BLaER1 treated with 17β-estradiol and CSF1 and Interleukin-3, amounts not matched to agents 10 nM and 100 nM (cell line): Measurements from ENCODE around the gene UPF1.

Source experiments
- H3K27ac ChIP-seq, 11 experiments: shearing (Covaris generic); formaldehyde crosslinking; 2 replicates each; pipeline ENCODE4 v1.8.1; 2022
- H3K27me3 ChIP-seq, 11 experiments: shearing (Covaris generic); formaldehyde crosslinking; 2 replicates each; pipeline ENCODE4 v1.8.1; 2022
- H3K36me3 ChIP-seq, 11 experiments: shearing (Covaris generic); formaldehyde crosslinking; 2 replicates each; pipeline ENCODE4 v1.8.1; 2022
- H3K4me1 ChIP-seq, 10 experiments: shearing (Covaris generic); formaldehyde crosslinking; 2 replicates each; pipeline ENCODE4 v1.8.1; 2022
- H3K4me2 ChIP-seq, 11 experiments: shearing (Covaris generic); formaldehyde crosslinking; 2 replicates each; pipeline ENCODE4 v1.8.1; 2022
- H3K4me3 ChIP-seq, 10 experiments: shearing (Covaris generic); formaldehyde crosslinking; 2 replicates each; pipeline ENCODE4 v1.8.1; 2022
- H3K9ac ChIP-seq, 11 experiments: shearing (Covaris generic); formaldehyde crosslinking; 2 replicates each; pipeline ENCODE4 v1.8.1; 2022
- H3K9me3 ChIP-seq, 11 experiments: shearing (Covaris generic); formaldehyde crosslinking; replicated peaks in 1 of 11; 2 replicates each; pipeline ENCODE4 v1.8.1; 2022
- H4K20me1 ChIP-seq, 11 experiments: shearing (Covaris generic); formaldehyde crosslinking; 2 replicates each; pipeline ENCODE4 v1.8.1; 2022
- Cebpa-rat ChIP-seq, 11 experiments: shearing (Covaris generic); IDR thresholded peaks; 2 replicates each; pipeline ENCODE4 v1.8.1; 2022

UPF1 gene

GRCh38 chr19:18870531-18871172 is 38.9 kb downstream of the UPF1 start:
- Histone ChIP-seq H3K9ac (peak overlapping the region in 6 of 11 experiments; percentile 8 to 73 (median 64); a peak in 6 of 22 replicates), H3K4me2 (peak overlapping the region; percentile 78 to 97 (median 94))

DNA sequence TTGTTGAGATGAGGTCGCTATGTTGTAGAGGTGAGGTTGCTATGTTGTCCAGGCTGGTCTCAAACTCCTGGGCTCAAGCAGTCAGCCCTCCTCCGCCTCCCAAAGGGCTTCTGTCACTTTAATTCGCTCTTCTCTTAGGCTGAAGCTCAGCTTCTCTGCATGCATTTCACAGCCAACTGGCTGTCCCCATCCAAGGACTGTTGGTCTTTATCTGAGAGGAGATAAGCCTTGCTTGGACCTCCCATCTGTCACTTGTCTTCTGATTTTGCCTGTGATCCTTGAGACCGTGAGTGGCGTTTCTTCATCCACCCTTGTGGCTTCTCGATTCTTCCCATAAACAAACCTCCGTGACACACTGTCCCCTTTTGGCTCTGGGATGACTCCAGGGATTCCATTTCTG is 39.8 kb downstream of the UPF1 start:
- Histone ChIP-seq H3K27me3 (peaks cover 0 to 6% (median 0%) of the 10 kb centered on the region in 11 experiments; a peak in 1 of 22 replicates), H3K36me3 (peaks cover 22 to 32% (median 25%) of the 10 kb centered on the region in 11 experiments)

More at GRCh38 chr19:18870531-18871172, 38.9 kb downstream of the UPF1 start:
- Histone ChIP-seq H3K9me3 (peaks cover 0 to 13% (median 9%) of the 10 kb centered on the region in 11 experiments; a peak in 10 of 22 replicates), H3K27me3 (peaks cover 0 to 6% (median 0%) of the 10 kb centered on the region in 11 experiments; a peak in 1 of 22 replicates), H3K27ac (peak overlapping the region in 4 of 11 experiments; percentile 19 to 36 (median 29); a peak in 5 of 22 replicates), H3K36me3 (peaks cover 31 to 39% (median 33%) of the 10 kb centered on the region in 11 experiments), H3K4me1 (peaks cover 14 to 36% (median 29%) of the 10 kb centered on the region in 10 experiments), H4K20me1 (peaks cover 40 to 63% (median 53%) of the 10 kb centered on the region in 11 experiments; a peak in 21 of 22 replicates), H3K4me3 (peak overlapping the region in 1 of 10 experiments; percentile 45; a peak in 1 of 20 replicates)
- no peak for TF ChIP-seq Cebpa-rat (IDR thresholded peaks at IDR 0.05)

DNA sequence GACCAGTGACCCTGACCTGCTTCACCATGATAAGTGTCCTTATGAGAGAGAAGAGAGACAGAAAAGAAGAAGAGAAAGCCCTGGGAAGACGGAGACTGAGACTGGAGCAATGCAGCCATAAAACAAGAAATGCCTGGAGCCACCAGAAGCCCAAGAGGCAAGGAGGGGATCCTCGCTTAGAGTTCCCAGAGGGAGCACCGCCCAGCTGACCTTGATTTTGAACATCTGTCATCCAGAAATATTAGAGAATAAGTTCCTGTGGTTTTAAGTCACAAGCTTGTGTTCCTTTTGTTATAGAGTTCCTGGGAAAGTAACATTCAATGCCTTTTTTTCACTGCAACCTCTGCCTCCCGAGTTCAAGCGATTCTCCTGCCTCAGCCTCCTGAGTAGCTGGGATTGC is 44.0 kb downstream of the UPF1 start:
- TF ChIP-seq Cebpa-rat (IDR thresholded peaks at IDR 0.05) = no peak
- H3K4me1 ChIP-seq = peaks cover 3 to 21% (median 16%) of the 10 kb centered on the region in 10 experiments; a peak in 19 of 20 replicates
- H3K9me3 ChIP-seq = peaks cover 9 to 31% (median 28%) of the 10 kb centered on the region in 11 experiments
- H3K4me3 ChIP-seq = no peak overlapping the region
- no peaks in the 10 kb centered on the region for H3K27me3 ChIP-seq
- peaks cover 0 to 12% (median 0%) of the 10 kb centered on the region in 11 experiments; a peak in 6 of 22 replicates for H3K36me3 ChIP-seq
- H3K4me2 ChIP-seq = no peak overlapping the region
- H3K9ac ChIP-seq = no peak overlapping the region
- H4K20me1 ChIP-seq = peaks cover 0 to 16% (median 11%) of the 10 kb centered on the region in 11 experiments; a peak in 8 of 22 replicates
- no peak overlapping the region for H3K27ac ChIP-seq

More for the DNA sequence above, 39.8 kb downstream of the UPF1 start:
- no peak for TF ChIP-seq Cebpa-rat (IDR thresholded peaks at IDR 0.05)
- Histone ChIP-seq H3K4me1 (peaks cover 14 to 34% (median 28%) of the 10 kb centered on the region in 10 experiments), H3K4me2 (peak overlapping the region in 8 of 11 experiments; percentile 10 to 97 (median 94); a peak in 13 of 22 replicates), H3K9ac (no peak overlapping the region), H3K4me3 (no peak overlapping the region), H4K20me1 (peaks cover 31 to 54% (median 44%) of the 10 kb centered on the region in 11 experiments; a peak in 21 of 22 replicates), H3K27ac (no peak overlapping the region), H3K9me3 (peaks cover under 1 to 22% (median 18%) of the 10 kb centered on the region in 11 experiments; a peak in 21 of 22 replicates)

DNA sequence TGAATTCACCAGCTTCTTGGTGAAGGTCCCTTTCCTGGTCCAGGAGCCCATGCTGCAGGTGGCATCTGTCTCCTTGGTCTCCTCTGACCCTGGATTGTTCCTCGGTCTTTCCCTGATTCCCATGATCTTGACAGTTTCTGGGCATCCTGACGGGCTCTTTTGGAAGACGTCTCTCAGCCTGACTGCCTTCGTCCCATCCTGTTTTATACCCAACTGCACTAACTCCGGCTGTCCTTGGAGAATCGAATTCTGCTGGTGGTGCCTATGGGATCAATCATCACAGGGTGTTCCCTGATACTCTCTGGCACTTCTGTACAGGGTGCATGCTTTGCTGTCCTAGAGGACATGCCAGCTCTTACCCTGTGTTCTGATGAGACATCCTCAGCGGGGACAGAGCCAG is 45.1 kb downstream of the UPF1 start:
- H3K4me2 ChIP-seq = no peak overlapping the region
- peaks cover 0 to 5% (median 0%) of the 10 kb centered on the region in 11 experiments; a peak in 5 of 22 replicates for H4K20me1 ChIP-seq
- TF ChIP-seq Cebpa-rat (IDR thresholded peaks at IDR 0.05) = no peak
- peaks cover 0 to 12% (median 0%) of the 10 kb centered on the region in 11 experiments; a peak in 6 of 22 replicates for H3K36me3 ChIP-seq
- no peak overlapping the region for H3K27ac ChIP-seq
- no peak overlapping the region for H3K9ac ChIP-seq
- H3K4me1 ChIP-seq = peaks cover 0 to 9% (median 5%) of the 10 kb centered on the region in 10 experiments; a peak in 11 of 20 replicates
- no peak overlapping the region for H3K4me3 ChIP-seq
- H3K27me3 ChIP-seq = no peaks in the 10 kb centered on the region
- H3K9me3 ChIP-seq = peaks cover 9 to 31% (median 28%) of the 10 kb centered on the region in 11 experiments

- H3K4me1 ChIP-seq = peaks cover 0 to 6% (median 0%) of the 10 kb centered on the region in 10 experiments; a peak in 1 of 20 replicates
- H3K36me3 ChIP-seq = peaks cover 0 to 12% (median 0%) of the 10 kb centered on the region in 11 experiments; a peak in 6 of 22 replicates
- no peak overlapping the region for H3K4me2 ChIP-seq
- peaks cover 9 to 31% (median 28%) of the 10 kb centered on the region in 11 experiments for H3K9me3 ChIP-seq
- TF ChIP-seq Cebpa-rat (IDR thresholded peaks at IDR 0.05) = no peak
- H3K27ac ChIP-seq = no peak overlapping the region
- H4K20me1 ChIP-seq = no peaks in the 10 kb centered on the region; a peak in 1 of 22 replicates
- no peak overlapping the region for H3K4me3 ChIP-seq
- H3K9ac ChIP-seq = no peak overlapping the region
- H3K27me3 ChIP-seq = no peaks in the 10 kb centered on the region
Measured at GRCh38 chr19:18878058-18878797, 46.5 kb downstream of the UPF1 start.

- Histone ChIP-seq H3K9ac (no peak overlapping the region), H3K4me2 (no peak overlapping the region), H3K36me3 (peaks cover 0 to 12% (median 0%) of the 10 kb centered on the region in 11 experiments; a peak in 6 of 22 replicates), H3K4me1 (peaks cover 0 to 6% (median 0%) of the 10 kb centered on the region in 10 experiments; a peak in 1 of 20 replicates), H3K4me3 (no peak overlapping the region), H3K9me3 (peaks cover 9 to 31% (median 28%) of the 10 kb centered on the region in 11 experiments), H3K27me3 (no peaks in the 10 kb centered on the region), H3K27ac (no peak overlapping the region), H4K20me1 (no peaks in the 10 kb centered on the region; a peak in 1 of 22 replicates)
- no peak for TF ChIP-seq Cebpa-rat (IDR thresholded peaks at IDR 0.05)
Measured at GRCh38 chr19:18878858-18879578, 47.3 kb downstream of the UPF1 start.

DNA sequence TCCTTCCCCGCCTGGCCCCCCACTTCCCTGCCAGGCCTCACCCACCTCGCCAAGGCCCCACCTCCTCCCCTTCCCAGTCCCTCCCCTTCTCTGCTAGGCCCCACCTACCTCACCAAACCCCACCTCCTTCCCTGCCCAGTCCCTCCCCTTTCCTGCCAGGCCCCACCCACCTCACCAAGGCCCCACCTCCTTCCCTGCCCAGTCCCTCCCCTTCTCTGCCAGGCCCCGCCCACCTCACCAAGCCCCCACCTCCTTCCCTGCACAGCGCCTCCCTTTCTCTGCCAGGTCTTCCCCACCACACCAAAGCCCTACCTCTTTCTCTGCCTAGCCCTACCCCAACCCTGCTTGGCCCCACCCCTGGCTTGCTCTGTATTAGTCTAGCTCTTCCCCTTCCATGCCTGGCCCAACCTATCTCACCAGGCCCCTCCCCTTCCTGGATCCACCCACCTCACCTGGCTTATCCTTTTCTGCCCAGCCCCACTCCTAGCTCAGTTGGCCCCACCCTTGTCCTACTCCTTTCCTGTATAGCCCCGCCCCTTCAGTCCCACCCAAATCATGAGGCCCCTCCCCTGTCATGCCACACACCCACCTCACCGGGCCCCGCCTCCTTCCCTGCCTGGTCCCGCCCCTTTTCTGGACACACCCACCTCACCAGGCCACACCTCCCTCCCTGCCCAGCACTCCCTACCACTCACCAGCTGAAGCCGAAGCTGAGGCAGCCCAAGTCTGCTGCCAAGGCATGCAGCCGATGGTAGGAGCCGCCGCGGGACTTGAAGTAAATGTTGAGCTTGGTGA is 48.0 kb downstream of the UPF1 start:
- no peak overlapping the region for H3K4me2 ChIP-seq
- no peak overlapping the region for H3K4me3 ChIP-seq
- no peaks in the 10 kb centered on the region for H4K20me1 ChIP-seq
- H3K27ac ChIP-seq = no peak overlapping the region
- H3K4me1 ChIP-seq = peaks cover 0 to 6% (median 0%) of the 10 kb centered on the region in 10 experiments; a peak in 1 of 20 replicates
- H3K9ac ChIP-seq = no peak overlapping the region
- peaks cover 9 to 28% (median 24%) of the 10 kb centered on the region in 11 experiments for H3K9me3 ChIP-seq
- H3K27me3 ChIP-seq = no peaks in the 10 kb centered on the region
- peaks cover 0 to 12% (median 0%) of the 10 kb centered on the region in 11 experiments; a peak in 5 of 22 replicates for H3K36me3 ChIP-seq
- TF ChIP-seq Cebpa-rat (IDR thresholded peaks at IDR 0.05) = no peak
